GM12801 (cell line): Measurements from ENCODE around the gene SWT1.

ENCODE experiments used
- TF ChIP-seq, protein P1 (sequence below): IDR thresholded peaks from one replicate; pipeline ENCODE4 v1.5.1; 2011; ENCODE audit warnings: control low read depth; ENCODE audit not compliant: insufficient read length; ENCODE audit errors: extremely low read depth

SWT1 gene

DNA sequence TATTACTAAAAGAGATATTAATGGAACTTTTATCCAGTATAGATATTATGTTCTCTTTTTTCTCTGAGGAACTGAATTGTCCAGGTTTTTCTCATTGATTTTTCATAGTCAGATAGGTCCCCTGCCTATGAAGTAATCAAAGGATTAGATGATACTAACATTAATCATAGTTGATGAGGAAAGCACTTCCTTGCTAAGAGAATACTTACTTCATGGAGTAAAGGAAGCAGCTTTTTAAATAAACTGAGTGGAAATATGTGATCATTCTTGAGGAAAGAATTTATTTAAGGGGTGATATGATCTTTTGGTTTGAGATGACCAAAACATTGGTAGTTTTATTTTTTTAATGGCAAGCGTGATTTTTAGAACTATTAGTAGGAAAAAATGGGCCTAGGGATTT is 58.9 kb downstream of the SWT1 start:
- TF ChIP-seq, protein P1, sequence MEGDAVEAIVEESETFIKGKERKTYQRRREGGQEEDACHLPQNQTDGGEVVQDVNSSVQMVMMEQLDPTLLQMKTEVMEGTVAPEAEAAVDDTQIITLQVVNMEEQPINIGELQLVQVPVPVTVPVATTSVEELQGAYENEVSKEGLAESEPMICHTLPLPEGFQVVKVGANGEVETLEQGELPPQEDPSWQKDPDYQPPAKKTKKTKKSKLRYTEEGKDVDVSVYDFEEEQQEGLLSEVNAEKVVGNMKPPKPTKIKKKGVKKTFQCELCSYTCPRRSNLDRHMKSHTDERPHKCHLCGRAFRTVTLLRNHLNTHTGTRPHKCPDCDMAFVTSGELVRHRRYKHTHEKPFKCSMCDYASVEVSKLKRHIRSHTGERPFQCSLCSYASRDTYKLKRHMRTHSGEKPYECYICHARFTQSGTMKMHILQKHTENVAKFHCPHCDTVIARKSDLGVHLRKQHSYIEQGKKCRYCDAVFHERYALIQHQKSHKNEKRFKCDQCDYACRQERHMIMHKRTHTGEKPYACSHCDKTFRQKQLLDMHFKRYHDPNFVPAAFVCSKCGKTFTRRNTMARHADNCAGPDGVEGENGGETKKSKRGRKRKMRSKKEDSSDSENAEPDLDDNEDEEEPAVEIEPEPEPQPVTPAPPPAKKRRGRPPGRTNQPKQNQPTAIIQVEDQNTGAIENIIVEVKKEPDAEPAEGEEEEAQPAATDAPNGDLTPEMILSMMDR = no peak

DNA sequence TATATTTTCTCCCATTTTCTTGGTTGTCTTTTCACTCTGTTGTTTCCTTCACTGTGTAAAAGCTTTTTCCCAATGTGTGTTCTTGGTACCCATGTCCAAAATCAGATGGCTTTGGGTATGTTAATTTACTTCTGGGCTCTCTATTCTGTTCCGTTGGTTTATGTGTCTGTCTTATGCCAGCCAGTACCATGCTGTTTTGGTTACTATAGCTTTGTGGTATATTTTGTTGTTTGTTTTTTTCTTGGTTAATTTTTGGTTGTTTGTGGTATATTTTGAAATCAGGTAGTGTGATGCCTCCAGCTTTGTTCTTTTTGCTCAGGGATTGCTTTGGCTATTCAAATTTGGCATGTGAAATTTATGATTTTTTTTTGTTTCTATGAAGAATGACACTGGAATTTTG is 67.2 kb downstream of the SWT1 start:
- TF ChIP-seq, protein P1 = no peak

DNA sequence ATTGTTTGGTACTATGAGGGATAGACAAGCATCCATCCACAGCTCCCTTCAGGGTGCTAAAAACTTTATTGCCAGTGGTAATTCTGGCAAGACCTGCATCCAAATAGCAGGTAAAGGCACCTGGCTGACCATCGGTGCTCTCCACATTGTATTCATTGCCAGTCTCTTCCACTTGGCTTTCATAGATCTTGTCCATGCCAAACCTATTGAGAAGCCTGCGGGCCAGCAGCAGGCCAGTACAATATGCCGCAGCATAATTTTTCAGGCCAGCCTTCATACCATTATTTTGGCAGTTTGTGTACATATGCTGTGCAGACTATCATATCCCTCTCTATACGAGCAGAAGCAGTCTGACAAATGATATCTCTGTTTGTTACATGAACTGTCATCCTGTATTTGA is 70.2 kb downstream of the SWT1 start:
- TF ChIP-seq, protein P1 = no peak

DNA sequence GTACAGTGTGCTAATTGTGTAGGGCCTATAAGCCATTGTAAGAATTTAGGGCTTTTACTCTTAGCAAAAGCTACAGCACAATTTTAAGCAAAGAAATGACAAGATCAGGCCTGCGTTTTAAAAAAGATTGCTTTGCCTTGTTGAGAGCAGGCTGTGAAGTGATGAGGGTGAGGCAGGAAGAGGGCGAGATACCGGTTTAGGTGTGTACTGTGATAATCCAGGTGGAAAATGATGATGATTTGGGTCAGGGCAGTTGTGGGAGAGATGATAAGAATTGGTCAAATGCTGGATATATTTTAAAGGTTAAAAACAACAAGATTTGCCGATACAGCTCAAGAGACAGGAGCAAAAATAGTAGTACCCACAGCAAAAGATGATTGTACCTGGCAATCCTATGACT is 72.0 kb downstream of the SWT1 start:
- TF ChIP-seq, protein P1 = no peak

DNA sequence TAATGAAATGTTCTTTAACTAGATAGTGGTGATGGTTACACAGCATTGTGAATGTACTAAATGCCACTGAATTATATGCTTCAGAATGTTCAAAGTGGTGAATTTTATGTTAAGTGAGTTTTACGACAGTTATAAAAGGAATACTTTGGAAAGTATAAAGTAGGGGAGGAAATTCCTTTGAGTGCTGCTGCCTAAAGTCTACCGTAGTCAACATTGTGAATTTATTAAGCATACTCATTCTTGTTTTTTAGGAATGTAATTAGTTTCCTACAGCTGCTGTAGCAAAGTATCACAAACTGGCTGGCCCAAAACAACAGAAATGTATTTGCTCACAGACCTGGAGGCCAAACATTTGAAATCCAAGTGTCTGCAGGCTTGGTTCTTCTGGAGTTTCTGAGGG is 73.0 kb downstream of the SWT1 start:
- TF ChIP-seq, protein P1 = no peak

DNA sequence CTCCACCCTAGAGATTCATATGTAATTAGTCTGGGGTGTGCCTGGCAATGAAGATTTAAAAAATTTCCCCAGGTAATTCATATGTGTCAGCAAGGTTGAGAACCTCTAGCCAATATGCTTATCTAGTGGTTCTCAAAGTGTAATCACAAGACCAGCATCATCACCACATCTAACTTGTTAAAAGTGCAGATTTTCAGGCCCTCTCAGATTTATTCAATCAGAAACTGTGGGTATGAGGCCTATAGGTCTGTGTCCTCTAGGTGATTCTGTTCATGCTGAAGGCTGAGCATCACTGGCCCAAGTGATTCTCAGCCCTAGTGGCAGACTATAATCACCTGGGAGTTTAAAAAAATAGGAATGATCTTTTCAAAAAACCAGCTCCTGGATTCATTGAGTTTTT is 75.9 kb downstream of the SWT1 start:
- TF ChIP-seq, protein P1 = no peak

DNA sequence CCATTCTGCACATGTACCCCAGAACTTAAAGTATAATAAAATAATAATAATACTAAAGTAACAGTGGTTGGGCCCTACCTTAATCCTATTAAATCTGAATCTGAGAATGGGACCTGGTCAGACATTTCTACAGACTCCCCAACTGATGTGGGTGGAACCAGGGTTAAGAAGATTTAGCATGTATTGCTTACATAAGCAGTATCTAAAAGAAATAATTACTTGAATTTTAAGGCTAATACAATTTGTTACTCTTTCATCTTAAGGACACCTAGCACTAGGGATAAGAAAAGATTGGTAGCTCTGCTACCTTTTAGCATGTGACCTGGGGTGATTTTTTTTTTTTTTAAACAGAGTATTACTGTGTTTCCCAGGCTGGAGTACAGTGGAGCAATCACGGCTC is 80.7 kb downstream of the SWT1 start:
- TF ChIP-seq, protein P1 = no peak

DNA sequence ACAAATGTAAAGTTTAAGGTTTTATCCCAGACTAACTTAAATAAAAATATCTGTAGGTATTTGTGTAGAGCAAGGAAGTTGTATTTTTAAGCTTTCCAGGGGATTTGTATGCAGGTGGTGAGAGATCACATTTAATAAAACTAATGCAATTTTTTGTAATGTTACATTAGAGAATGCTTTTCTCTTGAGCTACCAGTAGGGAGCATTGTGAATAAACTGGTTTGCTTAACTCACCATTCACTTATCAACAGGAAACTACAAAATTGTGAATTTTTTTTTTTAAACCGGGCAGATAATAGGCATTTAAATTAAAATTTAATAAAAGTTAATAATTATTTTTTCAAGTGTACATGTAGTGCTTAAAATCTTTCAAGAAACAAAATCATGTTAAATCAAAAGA is 81.5 kb downstream of the SWT1 start:
- TF ChIP-seq, protein P1 = no peak
